HepG2 (cell line): ENCODE data around the gene NEGR1. TPM values are rescaled to one million over a fixed set of nuclear protein-coding genes. Genes with fewer than 3 reads are reported as not detected.

Source experiments
- AKNA ChIP-seq: sonication (generic); formaldehyde crosslinking; IDR thresholded peaks from 2 replicates; pipeline ENCODE4 v1.4.0; 2020; ENCODE audit warnings: missing genetic modification reagents, borderline replicate concordance
- BRD4 ChIP-seq: sonication (generic); formaldehyde crosslinking; IDR thresholded peaks from 2 replicates; pipeline ENCODE4 v1.4.0; 2020; ENCODE audit warnings: missing genetic modification reagents
- CREB3 ChIP-seq: sonication (generic); formaldehyde crosslinking; IDR thresholded peaks from 2 replicates; pipeline ENCODE4 v1.5.0; 2020; ENCODE audit warnings: missing genetic modification reagents
- GABPA ChIP-seq, 2 experiments: IDR thresholded peaks; 2 replicates each; pipeline ENCODE4 v1.6.1; 2011 to 2016; ENCODE audit warnings: low read depth in 2 of 2, low read length in 1 of 2, missing biosample characterization in 1 of 2, missing genetic modification characterization in 1 of 2
- KDM6A ChIP-seq: IDR thresholded peaks from 2 replicates; pipeline ENCODE4 v1.6.1; 2016; ENCODE audit warnings: low read depth
- KLF15 ChIP-seq: sonication (generic); formaldehyde crosslinking; IDR thresholded peaks from 2 replicates; pipeline ENCODE4 v1.8.1; 2023; ENCODE audit warnings: borderline replicate concordance, mild to moderate bottlenecking, inconsistent platforms, missing genetic modification reagents, mixed read lengths
- ZBTB20 ChIP-seq: sonication (generic); formaldehyde crosslinking; IDR thresholded peaks from 2 replicates; pipeline ENCODE4 v1.8.1; 2023; ENCODE audit warnings: missing genetic modification reagents, low read depth, mild to moderate bottlenecking, borderline replicate concordance
- ZFP82 ChIP-seq: sonication (generic); formaldehyde crosslinking; IDR thresholded peaks from 2 replicates; pipeline ENCODE4 v1.5.1; 2020; ENCODE audit warnings: mild to moderate bottlenecking, missing genetic modification reagents, borderline replicate concordance
- polyA plus RNA-seq, 8 experiments: library from polyadenylated mRNA; depleted of rRNA in 3 of 8; stranded (reverse) in 7 of 8; unstranded in 1 of 8; fragments of >200 nt; fragmentation: Illumina TruSeq in 4 of 8; extraction: Trizol in 4 of 8; gene quantifications; 2 replicates each; pipeline versions ENCODE4 v1.2.1 to v1.2.3, GENCODE V29; 2011 to 2016; ENCODE audit warnings: low read depth in 4 of 8, missing spikeins in 1 of 8, mixed read lengths in 1 of 8; ENCODE audit not compliant: insufficient read depth in 1 of 8
- total RNA-seq, 5 experiments: library from RNA; depleted of rRNA; stranded (reverse); fragments of >200 nt; fragmentation: Illumina TruSeq; extraction: Trizol; gene quantifications; 2 replicates each; pipeline ENCODE4 v1.2.3, GENCODE V29; 2016; ENCODE audit warnings: low read depth in 1 of 5

NEGR1 gene
- total and polyA plus RNA-seq, 2 of the 13 experiments (the other 11 are each of a cell fraction or from before 2014, with no cell fraction given), result not detected

- TF ChIP-seq AKNA (no peak), ZFP82 (CRISPR knock-in tag) (no peak), BRD4 (no peak), GABPA (IDR thresholded peaks at IDR 0.05; ENCODE audit: low read depth, low read length) (no peak), GABPA (CRISPR knock-in tag; IDR thresholded peaks at IDR 0.05; ENCODE audit: low read depth) (no peak), KLF15 (CRISPR knock-in tag) (no peak), CREB3 (CRISPR knock-in tag) (no peak), KDM6A (CRISPR knock-in tag) (no peak), ZBTB20 (CRISPR knock-in tag) (no peak)
Observed at GRCh38 chr1:72182859-72183258, 99.5 kb downstream of the NEGR1 start (continued).
